ENCODE data around the gene EMCN.

DNA sequence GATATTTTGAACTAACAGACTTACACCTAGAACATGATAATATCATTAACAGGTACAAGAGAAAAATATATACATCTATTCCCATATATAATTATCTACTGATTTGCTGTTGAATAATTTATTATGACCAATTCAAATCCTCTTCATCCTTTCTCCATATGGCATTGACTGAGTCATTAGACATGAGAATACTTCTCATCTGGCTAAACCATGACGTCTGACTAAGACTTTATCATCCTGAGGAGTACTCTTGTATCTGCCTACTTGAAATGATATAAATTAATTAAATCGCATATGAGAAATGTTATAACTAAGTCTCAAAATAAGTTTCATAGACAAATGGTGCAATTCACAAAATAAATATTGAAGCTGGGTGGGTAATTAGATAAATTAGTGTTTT is 67.4 kb downstream of the EMCN start:
- TF ChIP-seq EZH2 (IDR thresholded peaks at IDR 0.05; ENCODE audit: insufficient read depth, poor library complexity, severe bottlenecking) = no peak
- TF ChIP-seq EZH2phosphoT487 (IDR thresholded peaks at IDR 0.05; ENCODE audit: insufficient read depth, low read depth) = no peak

Data from GM23248 (cell line).